Activated CD4-positive, alpha-beta T cell treated with anti-CD3 and anti-CD28 coated beads, Interleukin-2, amount 50 U/mL, for 48 hours (primary cell): ENCODE measurements around the gene CARD14.

Source experiments
- DNase-seq, 2 experiments: peaks; one replicate each; pipeline ENCODE4 v3.0.0-alpha.2; 2020

CARD14 gene

GRCh38 chr17:80254396-80255251 is 84.8 kb downstream of the CARD14 start:
- peak; percentile 61 to 73 for DNase-seq

DNA sequence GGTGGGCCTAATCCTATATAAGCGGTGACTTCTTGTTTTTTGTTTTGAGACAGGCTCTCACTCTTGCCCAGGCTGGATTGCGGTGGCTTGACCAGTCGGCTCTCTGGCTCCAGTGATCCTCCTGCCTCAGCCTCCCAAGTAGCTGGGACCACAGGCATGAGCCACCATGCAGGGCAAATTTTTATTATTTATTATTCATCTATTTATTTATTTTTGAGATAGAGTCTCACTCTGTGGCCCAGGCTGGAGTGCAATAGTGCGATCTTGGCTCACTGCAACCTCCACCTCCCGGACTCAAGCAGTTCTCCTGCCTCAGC is 86.2 kb downstream of the CARD14 start:
- no peak for DNase-seq

- no peak for DNase-seq
These were observed 87.9 kb downstream of the CARD14 start for GRCh38 chr17:80257716-80258213.

DNA sequence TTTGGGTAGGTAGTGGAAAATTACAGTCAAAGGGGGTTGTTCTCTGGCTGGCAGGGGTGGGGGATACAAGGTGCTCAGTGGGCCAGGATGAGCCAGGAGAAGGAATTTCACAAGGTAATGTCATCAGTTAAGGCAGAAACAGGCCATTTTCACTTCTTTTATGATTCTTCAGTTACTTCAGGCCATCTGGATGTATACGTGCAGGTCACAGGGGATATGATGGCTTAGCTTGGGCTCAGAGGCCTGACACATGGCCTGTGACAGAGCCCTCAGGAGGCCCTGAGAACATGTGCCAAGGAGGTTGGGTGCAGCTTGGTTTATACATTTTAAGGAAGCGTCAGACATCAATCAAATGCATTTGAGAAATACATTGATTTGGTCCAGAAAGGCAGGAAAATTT is 88.5 kb downstream of the CARD14 start:
- DNase-seq, result peak in 1 of 2 experiments; percentile 52
